T-helper 2 cell treated with Interferon-gamma antibody and Interleukin-4, amounts not matched to agents 5 μg/mL and 100 μg/mL, for 36 hours (primary cell): ENCODE measurements around the gene ADM5.

Experiments
- DNase-seq: peaks from one replicate; pipeline ENCODE4 v3.0.0; 2021; ENCODE audit warnings: low spot score
- H3K27ac Mint-ChIP-seq: one replicate; pipeline ENCODE4 v1.8.0; 2021; ENCODE audit warnings: mild to moderate bottlenecking, mixed read lengths
- H3K27me3 Mint-ChIP-seq: one replicate; pipeline ENCODE4 v1.8.0; 2021; ENCODE audit warnings: low read depth, mixed read lengths
- H3K36me3 Mint-ChIP-seq: one replicate; pipeline ENCODE4 v1.8.0; 2021; ENCODE audit warnings: low read depth, mixed read lengths
- H3K4me1 Mint-ChIP-seq: one replicate; pipeline ENCODE4 v1.8.0; 2021; ENCODE audit warnings: low read depth, mixed read lengths
- H3K4me3 Mint-ChIP-seq: one replicate; pipeline ENCODE4 v1.8.0; 2022; ENCODE audit warnings: mild to moderate bottlenecking, moderate library complexity, mixed read lengths
- H3K9me3 Mint-ChIP-seq: one replicate; pipeline ENCODE4 v1.8.0; 2021; ENCODE audit warnings: mixed read lengths

The ADM5 gene

DNA sequence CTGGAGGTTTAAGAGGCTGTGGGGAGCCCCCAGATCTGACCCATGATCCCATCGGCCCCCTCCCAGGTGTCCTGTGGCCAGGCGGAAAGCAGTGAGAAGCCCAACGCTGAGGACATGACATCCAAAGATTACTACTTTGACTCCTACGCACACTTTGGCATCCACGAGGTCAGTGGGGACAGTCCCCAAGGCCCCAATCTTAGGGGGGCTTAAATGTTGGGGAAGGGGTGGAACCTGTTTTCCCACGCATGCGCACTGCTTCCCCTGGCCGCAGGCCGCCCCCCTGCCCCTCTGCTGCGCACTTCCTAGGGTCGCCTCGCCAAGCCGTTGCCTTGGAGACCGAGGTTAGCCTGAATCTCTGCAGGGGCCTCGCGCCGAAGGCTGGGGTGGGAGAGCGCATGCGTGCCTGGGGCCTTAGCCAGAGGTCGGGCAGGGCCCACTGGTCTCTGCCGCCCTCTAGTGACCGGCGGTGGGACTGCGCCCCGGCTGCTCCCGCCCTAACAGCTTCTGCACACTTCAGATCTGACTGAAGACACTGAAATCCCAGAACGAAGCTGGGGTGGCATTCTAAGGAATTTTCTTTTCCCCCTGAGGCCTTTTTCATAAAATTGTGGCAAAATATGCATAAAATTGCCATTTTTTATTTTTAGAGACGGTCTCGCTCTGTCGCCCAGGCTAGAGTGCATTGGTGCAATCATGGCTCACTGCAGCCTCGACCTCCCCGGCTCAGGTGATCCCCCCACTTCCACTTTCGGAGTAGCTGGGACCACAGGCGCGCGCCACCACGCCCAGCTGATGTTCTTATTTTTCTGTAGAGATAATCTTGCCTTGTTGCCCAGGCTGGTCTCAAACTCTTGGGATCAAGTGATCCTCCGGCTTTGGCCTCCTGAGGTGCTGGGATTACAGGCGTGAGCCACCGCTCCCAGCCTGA lies 8.7 kb upstream of the ADM5 start:
- no peaks in the 10 kb centered on the region for H3K27me3 Mint-ChIP-seq
- H3K4me1 Mint-ChIP-seq: peaks cover 25% of the 10 kb centered on the region
- peaks cover 24% of the 10 kb centered on the region for H3K36me3 Mint-ChIP-seq
- no peaks in the 10 kb centered on the region for H3K9me3 Mint-ChIP-seq
- DNase-seq: peak; percentile 90
- peak overlapping the region; percentile 45 for H3K27ac Mint-ChIP-seq
- no peak overlapping the region for H3K4me3 Mint-ChIP-seq

DNA sequence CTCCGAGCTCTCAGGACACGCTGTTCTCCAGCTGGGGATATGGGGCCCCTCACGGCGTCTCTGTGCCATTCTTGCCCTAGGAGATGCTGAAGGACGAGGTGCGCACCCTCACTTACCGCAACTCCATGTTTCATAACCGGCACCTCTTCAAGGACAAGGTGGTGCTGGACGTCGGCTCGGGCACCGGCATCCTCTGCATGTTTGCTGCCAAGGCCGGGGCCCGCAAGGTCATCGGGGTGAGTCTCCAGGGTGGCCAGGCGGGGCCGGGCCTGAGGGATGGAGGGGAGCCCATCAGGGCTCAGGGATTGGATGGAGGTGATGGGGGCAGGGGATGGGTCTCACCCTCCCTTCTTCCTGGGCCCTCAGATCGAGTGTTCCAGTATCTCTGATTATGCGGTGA lies 7.6 kb upstream of the ADM5 start:
- no peak for DNase-seq
- peaks cover 27% of the 10 kb centered on the region for H3K36me3 Mint-ChIP-seq
- H3K4me3 Mint-ChIP-seq: no peak overlapping the region
- H3K9me3 Mint-ChIP-seq: no peaks in the 10 kb centered on the region
- peaks cover 20% of the 10 kb centered on the region for H3K4me1 Mint-ChIP-seq
- H3K27ac Mint-ChIP-seq: no peak overlapping the region
- no peaks in the 10 kb centered on the region for H3K27me3 Mint-ChIP-seq

DNA sequence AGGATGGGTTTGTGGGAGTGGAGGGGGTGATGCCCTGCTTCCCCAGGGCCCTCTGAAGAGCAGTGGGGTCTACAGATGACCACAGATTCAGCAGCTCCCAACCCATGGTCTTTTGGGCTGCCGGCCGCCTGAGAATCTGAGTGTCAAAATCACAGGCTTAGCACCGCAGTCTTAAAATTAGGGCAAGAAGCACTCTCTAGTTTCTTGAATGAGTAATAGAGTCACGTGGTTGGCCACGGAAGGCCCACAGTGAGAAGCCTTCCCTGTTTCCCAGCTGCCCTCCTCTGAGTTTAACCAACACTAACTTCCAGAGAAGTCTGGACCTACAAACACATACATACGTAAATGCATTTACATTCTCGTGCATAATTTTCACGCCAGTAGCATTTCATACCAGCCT lies 7.1 kb upstream of the ADM5 start:
- no peak overlapping the region for H3K4me3 Mint-ChIP-seq
- no peaks in the 10 kb centered on the region for H3K27me3 Mint-ChIP-seq
- H3K27ac Mint-ChIP-seq: no peak overlapping the region
- no peak for DNase-seq
- H3K4me1 Mint-ChIP-seq: peaks cover 22% of the 10 kb centered on the region
- H3K36me3 Mint-ChIP-seq: peaks cover 31% of the 10 kb centered on the region
- no peaks in the 10 kb centered on the region for H3K9me3 Mint-ChIP-seq

DNA sequence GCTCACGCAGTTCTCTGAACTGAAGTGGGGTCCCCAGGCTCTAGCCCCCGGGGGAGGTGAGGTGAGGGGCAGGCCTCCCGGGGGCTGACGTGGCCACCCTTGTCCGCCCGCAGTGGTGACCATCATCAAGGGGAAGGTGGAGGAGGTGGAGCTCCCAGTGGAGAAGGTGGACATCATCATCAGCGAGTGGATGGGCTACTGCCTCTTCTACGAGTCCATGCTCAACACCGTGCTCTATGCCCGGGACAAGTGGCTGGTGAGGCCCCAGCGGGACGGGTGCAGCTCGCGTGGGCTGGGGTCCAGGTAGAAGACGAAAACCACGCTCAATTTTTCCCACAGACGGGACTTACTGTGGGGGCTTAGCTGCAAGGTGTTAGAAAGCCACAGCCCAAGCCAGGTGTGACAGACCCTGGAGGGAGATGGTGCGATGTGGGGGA lies 5.6 kb upstream of the ADM5 start:
- peaks cover 15% of the 10 kb centered on the region for H3K4me1 Mint-ChIP-seq
- H3K36me3 Mint-ChIP-seq: peaks cover 36% of the 10 kb centered on the region
- no peak overlapping the region for H3K27ac Mint-ChIP-seq
- H3K9me3 Mint-ChIP-seq: no peaks in the 10 kb centered on the region
- H3K4me3 Mint-ChIP-seq: no peak overlapping the region
- no peaks in the 10 kb centered on the region for H3K27me3 Mint-ChIP-seq
- no peak for DNase-seq

DNA sequence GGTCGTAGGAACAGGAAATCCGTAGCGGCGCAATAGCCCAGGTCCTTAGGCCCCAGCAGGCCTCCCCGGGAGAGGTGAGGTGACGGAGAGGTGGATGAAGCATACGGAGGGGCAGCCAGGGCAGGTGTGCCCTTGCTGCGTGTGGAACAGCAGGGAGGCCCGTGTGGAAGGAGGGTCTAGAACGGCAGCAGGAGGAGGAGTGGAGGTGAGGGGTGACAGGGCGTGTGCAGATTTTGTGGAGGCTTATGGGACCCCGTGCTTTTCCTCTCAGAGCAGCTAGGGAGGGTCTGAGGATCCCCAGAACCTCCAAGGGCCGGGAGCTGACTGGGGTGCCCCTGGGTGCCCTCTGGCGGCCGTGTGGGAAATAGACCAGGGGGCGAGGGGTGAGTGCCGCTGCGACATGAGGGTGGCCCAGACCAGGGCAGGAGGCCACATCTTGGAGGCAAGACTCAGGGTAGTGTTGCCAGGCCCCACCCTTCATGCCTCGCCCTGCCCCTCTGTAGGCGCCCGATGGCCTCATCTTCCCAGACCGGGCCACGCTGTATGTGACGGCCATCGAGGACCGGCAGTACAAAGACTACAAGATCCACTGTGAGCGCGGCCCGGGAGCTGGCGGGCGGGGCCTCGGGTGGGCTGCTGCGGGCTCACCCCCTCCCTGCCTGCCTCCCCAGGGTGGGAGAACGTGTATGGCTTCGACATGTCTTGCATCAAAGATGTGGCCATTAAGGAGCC lies 5.0 kb upstream of the ADM5 start:
- Mint-ChIP-seq H3K4me3 (no peak overlapping the region), H3K27ac (no peak overlapping the region), H3K9me3 (no peaks in the 10 kb centered on the region), H3K36me3 (peaks cover 36% of the 10 kb centered on the region), H3K4me1 (peaks cover 15% of the 10 kb centered on the region), H3K27me3 (no peaks in the 10 kb centered on the region)
- DNase-seq: no peak

DNA sequence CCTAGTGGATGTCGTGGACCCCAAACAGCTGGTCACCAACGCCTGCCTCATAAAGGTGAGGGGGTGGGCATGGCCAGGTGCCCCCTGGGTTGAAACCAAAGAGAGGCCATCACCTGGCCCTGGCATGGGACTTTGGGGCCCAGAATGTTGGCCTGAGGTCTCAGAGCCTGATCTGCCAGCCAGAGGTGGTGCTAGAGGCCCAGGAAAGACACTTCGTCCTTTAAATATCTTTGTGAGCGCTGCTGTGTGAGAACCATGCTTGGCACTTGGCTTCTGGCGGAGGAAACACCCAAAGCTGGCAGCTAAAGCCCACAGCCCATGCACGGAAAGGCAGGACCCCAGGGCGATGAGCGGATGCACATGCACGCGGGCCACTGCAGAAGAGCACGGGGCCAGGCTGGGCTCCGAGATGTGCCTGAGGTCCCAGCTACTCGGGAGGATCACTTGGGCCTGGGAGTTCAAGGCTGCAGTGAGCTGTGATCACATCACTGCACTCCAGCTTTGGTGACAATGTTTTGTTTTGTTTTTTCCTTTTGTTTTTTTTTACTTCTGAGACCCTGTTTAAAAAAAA lies 4.3 kb upstream of the ADM5 start:
- peaks cover 14% of the 10 kb centered on the region for H3K4me1 Mint-ChIP-seq
- H3K9me3 Mint-ChIP-seq: no peaks in the 10 kb centered on the region
- no peak overlapping the region for H3K27ac Mint-ChIP-seq
- H3K36me3 Mint-ChIP-seq: peaks cover 37% of the 10 kb centered on the region
- DNase-seq: no peak
- no peaks in the 10 kb centered on the region for H3K27me3 Mint-ChIP-seq
- no peak overlapping the region for H3K4me3 Mint-ChIP-seq

DNA sequence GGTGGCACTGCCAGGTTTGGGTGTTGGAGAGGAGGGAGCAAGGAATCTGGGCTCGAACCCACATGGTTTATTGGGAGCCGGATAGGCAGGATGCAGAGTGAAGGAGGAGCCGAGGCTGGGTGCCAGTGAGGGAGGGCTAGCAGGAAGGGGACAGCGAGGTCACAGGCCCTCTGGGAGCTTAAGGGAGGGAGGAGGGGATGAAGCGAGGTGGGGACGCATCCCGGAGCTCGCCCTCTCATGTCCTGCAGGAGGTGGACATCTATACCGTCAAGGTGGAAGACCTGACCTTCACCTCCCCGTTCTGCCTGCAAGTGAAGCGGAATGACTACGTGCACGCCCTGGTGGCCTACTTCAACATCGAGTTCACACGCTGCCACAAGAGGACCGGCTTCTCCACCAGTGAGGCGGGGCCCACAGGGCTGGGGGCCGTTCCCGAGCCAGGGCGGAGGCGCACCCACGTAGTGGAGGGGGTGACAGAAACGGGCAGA lies 3.5 kb upstream of the ADM5 start:
- Mint-ChIP-seq H3K27ac (peak overlapping the region; percentile 8), H3K9me3 (no peaks in the 10 kb centered on the region), H3K27me3 (peaks cover 7% of the 10 kb centered on the region), H3K36me3 (peaks cover 37% of the 10 kb centered on the region), H3K4me3 (no peak overlapping the region), H3K4me1 (peaks cover 18% of the 10 kb centered on the region)
- no peak for DNase-seq

DNA sequence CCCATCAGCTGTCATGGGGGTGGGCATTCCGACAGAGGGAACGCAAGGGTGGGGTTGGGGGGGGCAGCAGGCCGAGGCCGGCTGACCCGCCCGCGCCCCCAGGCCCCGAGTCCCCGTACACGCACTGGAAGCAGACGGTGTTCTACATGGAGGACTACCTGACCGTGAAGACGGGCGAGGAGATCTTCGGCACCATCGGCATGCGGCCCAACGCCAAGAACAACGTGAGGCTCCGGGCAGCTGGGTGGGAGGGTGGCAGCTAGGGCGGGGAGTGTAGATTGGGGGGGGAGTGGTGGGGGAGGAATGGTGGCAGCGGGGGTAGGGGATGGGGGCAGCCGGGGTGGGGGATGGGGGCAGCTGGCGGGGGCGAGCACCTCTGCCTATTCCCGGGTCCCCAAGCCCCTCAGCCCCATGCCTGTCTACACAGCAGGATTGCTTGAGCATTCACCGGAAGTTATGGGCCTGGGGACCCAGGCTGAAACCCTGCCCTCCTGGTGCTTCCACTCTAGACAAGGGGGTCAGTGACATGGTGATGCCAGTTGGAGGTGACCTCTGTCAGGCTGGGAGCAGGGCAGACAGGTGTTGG lies 2.8 kb upstream of the ADM5 start:
- Mint-ChIP-seq H3K36me3 (peaks cover 36% of the 10 kb centered on the region), H3K4me1 (peaks cover 20% of the 10 kb centered on the region), H3K27ac (no peak overlapping the region), H3K4me3 (no peak overlapping the region), H3K9me3 (no peaks in the 10 kb centered on the region), H3K27me3 (peaks cover 9% of the 10 kb centered on the region)
- no peak for DNase-seq

DNA sequence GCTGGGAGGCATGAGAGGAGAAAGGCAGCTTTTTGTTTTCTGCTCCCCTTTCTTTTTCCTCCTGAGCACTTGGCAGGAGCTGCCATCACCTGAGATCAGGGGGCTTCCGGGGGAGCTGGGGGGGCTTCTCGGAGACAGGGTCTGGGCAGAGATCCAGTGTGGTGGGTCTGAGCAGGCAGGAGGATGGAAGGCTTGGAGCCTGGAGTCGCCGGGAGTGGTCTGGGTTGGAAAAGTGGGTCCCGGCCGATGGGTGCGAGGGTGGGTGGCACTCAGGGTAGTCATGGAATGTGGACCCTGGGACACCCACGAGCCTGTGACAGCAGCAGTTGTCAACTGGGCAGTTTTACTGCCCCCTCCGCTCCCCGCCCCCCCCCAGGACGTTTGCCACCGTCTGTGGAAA lies 2.2 kb upstream of the ADM5 start:
- H3K9me3 Mint-ChIP-seq: no peaks in the 10 kb centered on the region
- H3K27ac Mint-ChIP-seq: no peak overlapping the region
- no peak for DNase-seq
- H3K27me3 Mint-ChIP-seq: peaks cover 9% of the 10 kb centered on the region
- H3K4me3 Mint-ChIP-seq: no peak overlapping the region
- H3K36me3 Mint-ChIP-seq: peaks cover 31% of the 10 kb centered on the region
- H3K4me1 Mint-ChIP-seq: peaks cover 19% of the 10 kb centered on the region

DNA sequence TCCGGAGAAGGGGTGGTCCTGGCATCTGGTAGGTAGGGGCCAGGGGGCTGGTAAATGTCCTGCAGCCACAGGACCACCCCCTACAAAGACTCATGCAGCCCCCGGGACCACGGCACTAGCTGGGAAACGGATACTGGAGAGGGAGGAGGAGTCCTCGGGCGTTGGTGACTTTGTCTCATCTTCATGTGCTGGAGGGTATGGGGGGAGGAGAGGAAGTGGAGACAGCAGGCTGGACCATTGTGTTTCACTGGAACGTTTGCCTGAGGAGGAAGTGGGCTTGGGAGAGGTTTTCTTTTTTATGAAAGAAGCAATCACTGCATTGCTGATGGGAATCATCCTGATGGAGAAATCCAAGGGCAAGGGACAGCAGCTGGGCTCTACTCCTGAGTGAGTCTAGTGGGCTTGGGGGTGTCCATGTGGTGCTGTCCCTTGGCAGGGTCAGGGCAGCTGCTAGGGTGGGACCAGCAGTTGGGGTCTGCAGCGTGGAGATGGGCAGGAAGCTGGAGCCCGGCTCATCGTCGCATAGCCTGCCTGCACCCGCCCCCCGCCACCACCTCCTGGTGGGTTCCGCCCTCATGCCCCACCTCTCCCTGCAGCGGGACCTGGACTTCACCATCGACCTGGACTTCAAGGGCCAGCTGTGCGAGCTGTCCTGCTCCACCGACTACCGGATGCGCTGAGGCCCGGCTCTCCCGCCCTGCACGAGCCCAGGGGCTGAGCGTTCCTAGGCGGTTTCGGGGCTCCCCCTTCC lies 1.7 kb upstream of the ADM5 start:
- Mint-ChIP-seq H3K9me3 (no peaks in the 10 kb centered on the region), H3K4me1 (peaks cover 16% of the 10 kb centered on the region), H3K27me3 (peaks cover 14% of the 10 kb centered on the region), H3K36me3 (peaks cover 27% of the 10 kb centered on the region), H3K4me3 (no peak overlapping the region), H3K27ac (no peak overlapping the region)
- DNase-seq: no peak

DNA sequence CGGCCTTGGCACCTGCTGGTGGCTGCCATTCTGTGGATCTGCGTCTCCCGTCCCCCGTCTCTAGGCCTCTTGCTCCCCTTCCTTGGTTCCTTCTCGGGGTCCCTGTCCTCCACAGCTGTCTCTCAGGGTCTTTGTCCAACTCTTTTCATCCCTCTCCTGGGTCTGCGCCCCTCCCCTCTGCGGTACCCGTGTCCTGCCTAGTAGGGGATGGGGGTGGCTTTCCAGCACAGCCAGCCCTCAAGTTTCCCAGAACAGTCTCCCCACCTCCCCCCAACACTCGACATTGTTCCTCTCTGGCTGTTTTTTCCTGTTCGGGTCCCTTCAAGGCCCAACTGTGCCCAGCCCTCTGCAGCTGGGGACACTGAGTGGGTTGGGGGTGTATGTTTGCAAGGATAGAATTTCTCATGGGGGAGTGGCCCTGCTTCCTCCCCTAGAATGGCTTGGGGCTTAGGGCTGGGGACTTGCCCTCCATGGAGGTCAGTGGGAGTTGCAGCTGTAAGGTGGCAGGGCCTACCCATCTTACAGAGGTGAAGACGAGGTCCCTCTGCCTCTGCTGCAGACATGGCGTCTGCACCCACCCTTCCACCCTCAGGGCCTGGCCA lies 762 bp upstream of the ADM5 start:
- no peak overlapping the region for H3K4me3 Mint-ChIP-seq
- H3K9me3 Mint-ChIP-seq: no peaks in the 10 kb centered on the region
- peaks cover 17% of the 10 kb centered on the region for H3K27me3 Mint-ChIP-seq
- H3K36me3 Mint-ChIP-seq: peaks cover 26% of the 10 kb centered on the region
- DNase-seq: no peak
- no peak overlapping the region for H3K27ac Mint-ChIP-seq
- peaks cover 16% of the 10 kb centered on the region for H3K4me1 Mint-ChIP-seq

DNA sequence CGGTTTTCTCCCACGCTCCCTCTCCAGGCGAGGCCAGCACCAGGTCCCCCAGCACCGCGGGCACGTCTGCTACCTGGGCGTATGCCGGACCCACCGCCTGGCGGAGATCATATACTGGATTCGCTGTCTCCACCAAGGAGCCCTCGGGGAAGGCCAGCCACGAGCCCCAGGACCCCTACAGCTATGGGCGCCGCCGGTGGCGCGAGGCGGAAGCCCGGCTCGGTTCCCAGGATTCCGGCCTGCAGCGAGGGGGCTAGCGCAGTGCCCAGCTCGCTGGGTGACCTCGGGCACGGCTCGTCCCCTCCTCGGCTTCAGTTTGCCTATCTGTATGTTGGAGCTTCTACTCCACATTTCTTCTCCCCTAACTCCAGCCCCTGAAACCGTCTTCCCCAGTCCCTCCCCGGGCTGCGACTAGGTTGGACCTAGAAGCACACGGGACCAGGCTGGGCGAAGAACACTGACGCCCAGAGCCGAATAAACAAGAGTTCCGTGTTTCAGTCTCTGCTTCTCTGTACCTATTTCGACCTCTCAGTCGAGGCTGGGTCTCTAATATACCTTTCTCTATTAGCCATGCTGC lies 773 bp downstream of the ADM5 start:
- Mint-ChIP-seq H3K9me3 (no peaks in the 10 kb centered on the region), H3K27ac (no peak overlapping the region), H3K4me1 (peaks cover 16% of the 10 kb centered on the region), H3K27me3 (peaks cover 17% of the 10 kb centered on the region), H3K36me3 (peaks cover 19% of the 10 kb centered on the region), H3K4me3 (peak overlapping the region; percentile 81)
- DNase-seq: no peak
